CD8-positive, alpha-beta memory T cell (primary cell): Measurements from ENCODE around the gene KIFC1. TPM values are rescaled to one million over a fixed set of nuclear protein-coding genes. Genes with fewer than 3 reads are reported as not detected.

Experiments used
- CTCF ChIA-PET: fragments of 350-600 bp; sonication (Branson Sonifier 250); formaldehyde crosslinking; loops from one replicate; lab custom pipeline; 2021; ENCODE audit warnings: antibody characterized with exemption; lab: Charles Lee
- POLR2A ChIA-PET: fragments of 350-600 bp; sonication (Branson Sonifier 250); formaldehyde crosslinking; loops from one replicate; lab custom pipeline; 2021; ENCODE audit warnings: antibody characterized with exemption; lab: Charles Lee
- DNase-seq, 5 donors: peaks; one replicate each; pipeline versions ENCODE4 v3.0.0 to v3.0.0-alpha.2; 2020 to 2022; ENCODE audit warnings: mixed read lengths in 1 of 5
- H3K27ac ChIP-seq: one replicate; pipeline ENCODE4 v1.7.0; 2013; ENCODE audit warnings: low read depth, mild to moderate bottlenecking, low read length, moderate library complexity
- H3K27me3 ChIP-seq: 2 replicates; pipeline ENCODE4 v1.7.0; 2013; ENCODE audit warnings: low read length, mild to moderate bottlenecking; ENCODE audit not compliant: insufficient read depth, poor library complexity, severe bottlenecking
- H3K36me3 ChIP-seq: 2 replicates; pipeline ENCODE4 v1.7.0; 2013; ENCODE audit warnings: mild to moderate bottlenecking, low read length, moderate library complexity; ENCODE audit not compliant: insufficient read depth
- H3K4me1 ChIP-seq: 2 replicates; pipeline ENCODE4 v1.7.0; 2013; ENCODE audit warnings: mild to moderate bottlenecking, low read length, moderate library complexity; ENCODE audit not compliant: insufficient read depth
- H3K4me3 ChIP-seq: 2 replicates; pipeline ENCODE4 v1.7.0; 2013; ENCODE audit warnings: mild to moderate bottlenecking, low read length
- H3K9me3 ChIP-seq: 2 replicates; pipeline ENCODE4 v1.7.0; 2013; ENCODE audit warnings: mild to moderate bottlenecking, low read length
- H3K27ac Mint-ChIP-seq, 8 donors: one replicate each; pipeline ENCODE4 v1.8.0; 2020 to 2021; ENCODE audit warnings: mixed read lengths in 8 of 8, mild to moderate bottlenecking in 6 of 8, inconsistent platforms in 3 of 8, moderate library complexity in 3 of 8
- H3K27me3 Mint-ChIP-seq, 2 donors: one replicate each; pipeline ENCODE4 v1.8.0; 2020 to 2021; ENCODE audit warnings: mixed read lengths in 2 of 2, mild to moderate bottlenecking in 1 of 2, moderate library complexity in 1 of 2
- H3K36me3 Mint-ChIP-seq, 3 donors: one replicate each; pipeline ENCODE4 v1.8.0; 2020 to 2021; ENCODE audit warnings: mixed read lengths in 3 of 3, inconsistent platforms in 1 of 3, mild to moderate bottlenecking in 1 of 3
- H3K4me1 Mint-ChIP-seq, 3 donors: one replicate each; pipeline ENCODE4 v1.8.0; 2020 to 2021; ENCODE audit warnings: mixed read lengths in 3 of 3, inconsistent platforms in 1 of 3, mild to moderate bottlenecking in 1 of 3
- H3K4me3 Mint-ChIP-seq, 7 donors: one replicate each; pipeline ENCODE4 v1.8.0; 2020 to 2021; ENCODE audit warnings: mixed read lengths in 7 of 7, mild to moderate bottlenecking in 6 of 7, moderate library complexity in 4 of 7, inconsistent platforms in 2 of 7
- H3K9me3 Mint-ChIP-seq, 5 donors: one replicate each; pipeline ENCODE4 v1.8.0; 2020 to 2022; ENCODE audit warnings: mixed read lengths in 5 of 5, mild to moderate bottlenecking in 3 of 5, moderate library complexity in 2 of 5, inconsistent platforms in 1 of 5
- polyA plus RNA-seq: library from polyadenylated mRNA; unstranded; fragments of 300-500 nt; fragmentation: Illumina TruSeq; gene quantifications from one replicate; pipeline ENCODE4 v1.2.3, GENCODE V29; 2021
- total RNA-seq, 2 experiments: library from RNA; stranded (reverse); gene quantifications; one replicate each; pipeline ENCODE4 v1.2.3, GENCODE V29; 2021

KIFC1 gene
- total and polyA plus RNA-seq, 3 experiments from 2014 or later = 0.39 to 52.7 (median 51.6) TPM

DNA sequence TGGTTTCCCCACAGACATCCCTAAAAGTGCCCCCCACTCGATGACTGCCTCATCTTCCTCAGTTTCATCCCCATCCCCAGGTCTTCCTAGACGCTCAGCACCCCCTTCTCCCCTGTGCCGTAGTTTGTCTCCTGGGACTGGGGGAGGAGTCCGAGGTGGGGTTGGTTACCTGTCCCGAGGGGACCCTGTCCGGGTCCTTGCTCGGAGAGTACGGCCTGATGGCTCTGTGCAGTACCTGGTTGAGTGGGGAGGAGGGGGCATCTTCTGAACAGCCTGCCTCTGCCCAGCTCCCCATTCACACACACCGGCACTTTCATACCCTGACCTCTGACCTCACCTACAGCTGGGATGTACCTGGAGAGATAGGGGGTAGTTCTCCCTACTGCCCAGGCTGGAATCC is 24.2 kb downstream of the KIFC1 start:
- H3K9me3 Mint-ChIP-seq = peaks cover 0 to 2% (median 0%) of the 10 kb centered on the region in 5 donors
- no peak overlapping the region for H3K27ac ChIP-seq
- ChIA-PET POLR2A (no interaction called here), CTCF (interaction anchor here (1.6 kb wide), 1 partner anchor 13 kb away, joined by 3 read pairs; no protein-coding TSS in a partner anchor)
- peak overlapping the region; percentile 6 to 85 (median 62) for H3K4me3 Mint-ChIP-seq
- peaks cover 73 to 79% (median 77%) of the 10 kb centered on the region in 3 donors for H3K4me1 Mint-ChIP-seq
- peaks cover 33% of the 10 kb centered on the region for H3K36me3 ChIP-seq
- H3K9me3 ChIP-seq = no peaks in the 10 kb centered on the region
- peaks cover 5 to 62% (median 10%) of the 10 kb centered on the region in 3 donors for H3K36me3 Mint-ChIP-seq
- H3K4me3 ChIP-seq = no peak overlapping the region
- peaks cover 0 to 3% of the 10 kb centered on the region in 2 donors for H3K27me3 Mint-ChIP-seq
- H3K27ac Mint-ChIP-seq = peak overlapping the region in 7 of 8 donors; percentile 26 to 100 (median 85)
- H3K27me3 ChIP-seq = no peaks in the 10 kb centered on the region
- DNase-seq = no peak
- H3K4me1 ChIP-seq = peaks cover 70% of the 10 kb centered on the region

DNA sequence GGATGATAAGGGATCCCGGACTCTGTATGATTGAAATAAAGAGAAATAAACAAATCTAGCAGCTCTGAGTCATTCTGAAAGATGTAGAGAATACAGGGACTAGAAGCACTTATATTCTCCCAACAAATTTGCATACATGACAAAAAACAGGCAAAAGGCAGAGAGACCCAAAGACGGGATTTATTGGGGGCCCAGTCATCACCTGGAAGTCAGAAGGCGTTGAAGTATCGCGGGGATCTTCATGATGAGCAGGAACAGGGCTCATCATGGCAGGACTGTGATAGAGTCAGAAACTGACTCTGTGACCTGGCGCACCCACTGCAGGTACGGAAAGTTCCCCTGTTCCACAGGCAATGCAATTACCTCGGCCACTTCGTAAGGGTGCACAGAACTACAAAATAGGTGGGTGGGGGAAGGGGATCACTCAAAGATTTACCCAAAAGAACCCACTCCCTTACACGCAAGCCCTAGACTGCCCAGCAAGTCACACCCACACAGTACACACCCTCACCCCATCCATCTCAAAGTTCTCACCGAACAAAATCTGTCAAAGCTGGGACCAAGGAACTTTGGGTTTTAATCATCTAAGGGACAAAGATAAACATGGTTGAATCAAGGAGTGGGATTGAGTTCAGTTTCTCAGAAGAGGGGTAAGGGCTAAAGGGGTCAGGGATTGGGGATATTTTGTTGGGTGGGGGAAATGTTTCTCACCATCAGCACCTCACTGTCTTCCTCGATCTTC is 24.9 kb downstream of the KIFC1 start:
- Histone ChIP-seq H3K27ac (peak overlapping the region; percentile 94), H3K4me3 (peak overlapping the region; percentile 94), H3K9me3 (no peaks in the 10 kb centered on the region), H3K4me1 (peaks cover 68% of the 10 kb centered on the region), H3K27me3 (no peaks in the 10 kb centered on the region), H3K36me3 (peaks cover 33% of the 10 kb centered on the region)
- ChIA-PET CTCF (interaction anchor here (2.9 kb wide), 1 partner anchor 13 kb away, joined by 15 read pairs; no protein-coding TSS in a partner anchor), POLR2A (interaction anchor here (1.5 kb wide), 1 partner anchor 12 kb away, joined by 3 read pairs; no protein-coding TSS in a partner anchor)
- peak overlapping the region; percentile 97 to 100 (median 100) for H3K27ac Mint-ChIP-seq
- peaks cover 5 to 58% (median 10%) of the 10 kb centered on the region in 3 donors for H3K36me3 Mint-ChIP-seq
- DNase-seq = no peak
- peaks cover 0 to 2% (median 0%) of the 10 kb centered on the region in 5 donors for H3K9me3 Mint-ChIP-seq
- peaks cover 0 to 3% of the 10 kb centered on the region in 2 donors for H3K27me3 Mint-ChIP-seq
- H3K4me1 Mint-ChIP-seq = peaks cover 71 to 80% (median 78%) of the 10 kb centered on the region in 3 donors
- peak overlapping the region; percentile 85 to 95 (median 92) for H3K4me3 Mint-ChIP-seq

DNA sequence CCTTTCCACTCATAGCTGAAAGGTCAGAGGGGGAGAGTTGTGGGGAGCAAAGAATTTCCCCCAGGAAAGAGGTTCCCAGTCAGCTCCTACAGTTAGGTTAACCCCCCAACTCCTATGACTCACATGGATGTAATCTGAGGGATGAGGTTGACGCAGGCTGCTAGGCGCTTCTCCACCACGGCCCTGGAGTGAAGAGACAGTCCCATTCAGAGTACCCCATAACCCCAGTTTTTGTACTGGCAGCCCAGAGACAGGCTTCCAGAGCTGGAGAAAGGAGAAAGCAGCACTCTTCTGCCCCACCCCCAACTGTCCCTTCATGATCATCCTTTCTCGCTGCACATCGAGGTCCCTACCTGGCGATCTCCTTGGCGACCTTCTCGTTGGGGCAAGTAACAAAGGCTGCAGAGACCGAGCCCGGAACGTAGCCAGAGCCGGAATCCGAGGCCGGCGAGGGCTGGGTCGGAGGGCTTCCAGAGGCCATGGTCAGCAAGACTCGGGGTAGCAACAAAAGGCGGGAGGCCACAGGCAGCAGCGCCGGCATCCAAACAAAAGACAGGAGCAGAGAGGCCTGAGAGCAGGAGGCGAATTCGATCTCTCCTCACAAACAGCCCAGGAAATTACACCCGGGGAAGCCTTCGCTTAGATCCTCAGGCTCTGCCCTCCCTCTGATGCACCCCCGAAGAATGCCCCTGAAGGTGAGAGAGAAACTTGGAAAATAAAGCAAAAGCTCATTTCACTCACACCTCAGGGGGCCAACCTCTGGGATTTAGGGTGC is 25.7 kb downstream of the KIFC1 start:
- peaks cover 60% of the 10 kb centered on the region for H3K4me1 ChIP-seq
- H3K36me3 Mint-ChIP-seq = peaks cover 5 to 55% (median 10%) of the 10 kb centered on the region in 3 donors
- peak overlapping the region; percentile 85 to 95 (median 92) for H3K4me3 Mint-ChIP-seq
- peak overlapping the region; percentile 97 to 100 (median 100) for H3K27ac Mint-ChIP-seq
- peaks cover 68 to 77% (median 73%) of the 10 kb centered on the region in 3 donors for H3K4me1 Mint-ChIP-seq
- no peaks in the 10 kb centered on the region for H3K27me3 ChIP-seq
- peaks cover 0 to 2% (median 0%) of the 10 kb centered on the region in 5 donors for H3K9me3 Mint-ChIP-seq
- CTCF ChIA-PET = interaction anchor here (1.2 to 2.9 kb wide), 2 partner anchors 12 to 107 kb away, joined by 3 to 15 read pairs; no protein-coding TSS in a partner anchor
- DNase-seq = no peak
- no peaks in the 10 kb centered on the region for H3K9me3 ChIP-seq
- H3K4me3 ChIP-seq = peak overlapping the region; percentile 94
- peaks cover 30% of the 10 kb centered on the region for H3K36me3 ChIP-seq
- H3K27me3 Mint-ChIP-seq = peaks cover 0 to 3% of the 10 kb centered on the region in 2 donors
- H3K27ac ChIP-seq = peak overlapping the region; percentile 94
- POLR2A ChIA-PET = interaction anchor here (0.5 to 1.6 kb wide), 5 partner anchors 11 to 100 kb away, joined by 3 to 7 read pairs (median 4); partner anchors contain the start of genes KIFC1, ZBTB22 and ZBTB9

DNA sequence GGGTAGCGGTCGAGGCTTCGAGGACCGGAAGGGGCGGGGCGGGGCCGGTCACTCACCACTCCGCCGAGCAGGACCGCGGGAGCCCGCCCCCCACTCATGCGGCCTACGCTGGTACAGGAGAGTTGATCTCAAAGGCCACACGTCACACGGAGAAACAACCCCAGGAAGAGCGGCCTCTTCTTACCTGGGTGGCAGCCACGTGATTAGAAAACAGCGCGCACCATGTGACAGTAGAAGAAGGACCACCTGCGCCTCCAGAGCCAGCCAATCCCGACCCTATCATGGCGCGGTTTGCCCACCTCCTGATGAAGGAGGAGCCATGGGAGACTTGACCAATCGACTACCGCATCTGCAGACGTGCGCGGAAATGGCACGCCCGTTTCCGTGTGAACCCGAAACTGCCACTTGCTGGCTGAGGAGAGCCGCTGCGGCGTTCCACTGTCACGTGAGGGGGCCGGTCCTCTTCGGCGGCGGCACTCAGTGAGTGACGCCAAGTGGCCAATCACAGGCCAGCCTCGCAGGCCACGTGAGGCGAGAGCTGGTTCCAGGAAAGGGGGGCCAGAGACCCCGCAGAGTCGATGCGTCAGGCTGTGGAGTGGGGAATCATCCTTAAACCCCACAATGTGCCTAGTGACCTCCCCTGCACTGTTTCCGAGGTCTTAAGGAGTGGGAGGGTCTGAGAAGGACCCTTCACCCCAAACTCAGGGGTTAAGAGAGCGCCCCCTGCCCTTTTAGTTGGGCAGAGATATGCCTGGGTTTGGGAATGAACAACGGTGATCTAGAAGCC is 26.5 kb downstream of the KIFC1 start, which contains the start of gene CUTA:
Gene CUTA, minus strand, starts transcription at position 205 of the 787 bp plus-strand sequence. Its CDS starts 107 bp downstream, at position 98.
- peaks cover 63 to 69% (median 65%) of the 10 kb centered on the region in 3 donors for H3K4me1 Mint-ChIP-seq
- Histone ChIP-seq H3K27ac (peak within 1 kb of the TSS; percentile 94), H3K4me1 (peaks cover 52% of the 10 kb centered on the region), H3K4me3 (peak within 1 kb of the TSS; percentile 94), H3K36me3 (peaks cover 25% of the 10 kb centered on the region), H3K27me3 (no peaks in the 10 kb centered on the region), H3K9me3 (no peaks in the 10 kb centered on the region)
- H3K4me3 Mint-ChIP-seq = peak within 1 kb of the TSS; percentile 85 to 95 (median 92)
- DNase-seq = peak; percentile 99 to 100 (median 99)
- peaks cover 5 to 47% (median 8%) of the 10 kb centered on the region in 3 donors for H3K36me3 Mint-ChIP-seq
- POLR2A ChIA-PET = interaction anchor here (0.5 to 1.6 kb wide), 12 partner anchors 8 to 1588 kb away, joined by 3 to 8 read pairs (median 4); partner anchors contain the start of genes B3GALT4, KIFC1, RPS18 and VPS52
- peak within 1 kb of the TSS; percentile 97 to 100 (median 100) for H3K27ac Mint-ChIP-seq
- CTCF ChIA-PET = interaction anchor here (1.0 to 2.9 kb wide), 5 partner anchors 12 to 169 kb away, joined by 3 to 15 read pairs (median 3); no protein-coding TSS in a partner anchor
- H3K9me3 Mint-ChIP-seq = peaks cover 0 to 2% (median 0%) of the 10 kb centered on the region in 5 donors
- peaks cover 0 to 3% of the 10 kb centered on the region in 2 donors for H3K27me3 Mint-ChIP-seq

DNA sequence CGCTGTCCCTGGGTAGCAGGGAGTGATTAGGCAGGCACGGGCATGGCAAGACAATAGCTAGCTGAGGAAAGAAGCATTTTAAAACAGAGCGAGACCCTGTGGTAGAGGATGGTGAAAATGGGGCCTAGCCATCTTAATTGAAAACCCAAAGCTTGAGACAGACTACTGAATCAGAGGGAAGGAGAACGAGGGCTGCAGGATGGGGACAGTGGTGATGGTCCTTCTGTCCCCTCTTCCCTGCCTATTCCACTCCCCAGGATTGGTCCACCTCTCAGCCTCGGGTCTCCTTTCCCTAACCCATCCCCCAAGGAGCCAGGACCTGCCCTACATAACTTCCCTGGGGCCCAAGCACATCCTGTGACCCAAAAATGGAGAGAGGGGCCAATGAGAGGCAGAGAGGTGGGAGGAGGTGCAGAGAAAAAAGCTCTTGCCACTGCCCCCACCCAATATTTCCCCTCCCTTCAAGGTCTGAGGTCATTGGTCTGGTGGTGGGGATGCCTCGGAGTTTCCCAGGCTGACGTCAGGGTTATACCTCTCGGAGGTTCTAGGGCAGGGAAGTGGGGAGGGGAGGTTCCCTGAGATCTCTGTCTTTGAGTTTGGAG is 27.2 kb downstream of the KIFC1 start:
- Mint-ChIP-seq H3K4me3 (peak overlapping the region; percentile 85 to 95 (median 92)), H3K4me1 (peaks cover 59 to 63% (median 59%) of the 10 kb centered on the region in 3 donors), H3K27ac (peak overlapping the region; percentile 89 to 100 (median 100)), H3K36me3 (peaks cover 5 to 40% (median 5%) of the 10 kb centered on the region in 3 donors), H3K27me3 (peaks cover 0 to 3% of the 10 kb centered on the region in 2 donors), H3K9me3 (peaks cover 0 to 2% (median 0%) of the 10 kb centered on the region in 5 donors)
- ChIA-PET POLR2A (interaction anchor here (0.5 to 1.6 kb wide), 10 partner anchors 9 to 1589 kb away, joined by 3 to 8 read pairs (median 4); partner anchors contain the start of genes B3GALT4, KIFC1, RPS18 and VPS52), CTCF (interaction anchor here (1.0 to 2.9 kb wide), 5 partner anchors 11 to 170 kb away, joined by 3 to 15 read pairs (median 3); no protein-coding TSS in a partner anchor)
- H3K27me3 ChIP-seq = no peaks in the 10 kb centered on the region
- peaks cover 45% of the 10 kb centered on the region for H3K4me1 ChIP-seq
- peaks cover 20% of the 10 kb centered on the region for H3K36me3 ChIP-seq
- H3K27ac ChIP-seq = peak overlapping the region; percentile 90
- no peaks in the 10 kb centered on the region for H3K9me3 ChIP-seq
- DNase-seq = peak in 4 of 5 donors; percentile 50 to 76 (median 70)
- peak overlapping the region; percentile 68 for H3K4me3 ChIP-seq

DNA sequence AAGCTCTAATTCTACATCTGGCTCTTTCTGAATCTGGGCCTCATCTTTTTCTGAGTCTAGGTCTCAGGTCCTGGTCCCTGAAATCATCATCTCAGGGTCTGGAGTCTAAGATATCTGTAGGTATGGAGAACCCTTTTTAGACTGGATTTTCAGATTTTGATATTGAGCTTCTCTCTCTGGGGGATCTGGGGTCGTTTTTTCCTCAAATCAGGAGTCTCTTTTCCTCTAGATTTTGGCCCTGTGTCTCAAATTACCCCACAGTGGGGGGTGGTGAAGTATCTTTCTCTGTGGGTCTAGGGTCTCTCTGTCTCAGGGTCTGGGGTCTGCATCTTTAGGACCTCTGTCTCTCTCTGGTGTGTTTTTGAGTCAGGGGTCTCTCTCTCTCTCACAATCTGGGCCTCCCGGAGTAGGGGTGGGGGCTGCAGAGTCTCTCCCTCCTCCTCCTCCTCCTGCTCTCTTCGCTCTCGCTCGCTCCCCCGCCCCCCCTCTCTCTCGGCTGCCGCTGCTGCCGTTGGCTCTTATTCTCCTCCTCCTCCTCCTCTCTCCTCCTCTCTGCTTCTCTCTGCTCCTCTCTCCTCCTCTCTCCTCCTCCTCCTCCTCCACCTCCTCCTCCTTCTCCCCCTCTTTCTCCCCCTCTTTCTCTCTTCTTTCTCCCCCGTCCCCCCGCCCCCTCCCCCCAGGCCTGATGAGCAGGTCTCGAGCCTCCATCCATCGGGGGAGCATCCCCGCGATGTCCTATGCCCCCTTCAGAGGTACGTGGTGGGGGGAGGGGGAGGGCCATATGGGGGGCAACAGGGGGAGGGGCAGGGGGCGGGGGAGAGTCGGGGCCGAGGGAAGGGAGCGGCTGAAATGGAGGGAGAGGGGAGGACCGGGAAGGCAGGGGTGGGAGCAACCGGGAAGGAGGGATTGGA is 28.2 kb downstream of the KIFC1 start, which contains the start of gene SYNGAP1:
Gene SYNGAP1, plus strand, starts transcription at position 486 of the 911 bp plus-strand sequence. Its CDS starts 200 bp downstream, at position 686.
- H3K36me3 ChIP-seq = peaks cover 11% of the 10 kb centered on the region
- peaks cover 0 to 3% of the 10 kb centered on the region in 2 donors for H3K27me3 Mint-ChIP-seq
- H3K4me1 Mint-ChIP-seq = peaks cover 61 to 63% (median 62%) of the 10 kb centered on the region in 3 donors
- no peaks in the 10 kb centered on the region for H3K9me3 Mint-ChIP-seq
- POLR2A ChIA-PET = interaction anchor here (0.7 kb wide), 1 partner anchor 148 kb away, joined by 4 read pairs; the partner anchor contains the start of genes RPS18 and VPS52
- peak within 1 kb of the TSS; percentile 90 for H3K27ac ChIP-seq
- peak within 1 kb of the TSS; percentile 89 to 100 (median 100) for H3K27ac Mint-ChIP-seq
- H3K4me1 ChIP-seq = peaks cover 50% of the 10 kb centered on the region
- DNase-seq = no peak
- H3K4me3 Mint-ChIP-seq = peak within 1 kb of the TSS; percentile 58 to 95 (median 91)
- no peaks in the 10 kb centered on the region for H3K27me3 ChIP-seq
- peak within 1 kb of the TSS; percentile 35 for H3K4me3 ChIP-seq
- H3K36me3 Mint-ChIP-seq = peaks cover 4 to 30% (median 5%) of the 10 kb centered on the region in 3 donors
- CTCF ChIA-PET = interaction anchor here (1.3 kb wide), 1 partner anchor 29 kb away, joined by 3 read pairs; no protein-coding TSS in a partner anchor
- H3K9me3 ChIP-seq = no peaks in the 10 kb centered on the region
